ENCODE measurements around the gene INTS11.
"Not testable (repeated sequence)": the region's sequence is repeated elsewhere in the genome, so short reads cannot be mapped to it uniquely, and the experiment has no call there.

The INTS11 gene

DNA sequence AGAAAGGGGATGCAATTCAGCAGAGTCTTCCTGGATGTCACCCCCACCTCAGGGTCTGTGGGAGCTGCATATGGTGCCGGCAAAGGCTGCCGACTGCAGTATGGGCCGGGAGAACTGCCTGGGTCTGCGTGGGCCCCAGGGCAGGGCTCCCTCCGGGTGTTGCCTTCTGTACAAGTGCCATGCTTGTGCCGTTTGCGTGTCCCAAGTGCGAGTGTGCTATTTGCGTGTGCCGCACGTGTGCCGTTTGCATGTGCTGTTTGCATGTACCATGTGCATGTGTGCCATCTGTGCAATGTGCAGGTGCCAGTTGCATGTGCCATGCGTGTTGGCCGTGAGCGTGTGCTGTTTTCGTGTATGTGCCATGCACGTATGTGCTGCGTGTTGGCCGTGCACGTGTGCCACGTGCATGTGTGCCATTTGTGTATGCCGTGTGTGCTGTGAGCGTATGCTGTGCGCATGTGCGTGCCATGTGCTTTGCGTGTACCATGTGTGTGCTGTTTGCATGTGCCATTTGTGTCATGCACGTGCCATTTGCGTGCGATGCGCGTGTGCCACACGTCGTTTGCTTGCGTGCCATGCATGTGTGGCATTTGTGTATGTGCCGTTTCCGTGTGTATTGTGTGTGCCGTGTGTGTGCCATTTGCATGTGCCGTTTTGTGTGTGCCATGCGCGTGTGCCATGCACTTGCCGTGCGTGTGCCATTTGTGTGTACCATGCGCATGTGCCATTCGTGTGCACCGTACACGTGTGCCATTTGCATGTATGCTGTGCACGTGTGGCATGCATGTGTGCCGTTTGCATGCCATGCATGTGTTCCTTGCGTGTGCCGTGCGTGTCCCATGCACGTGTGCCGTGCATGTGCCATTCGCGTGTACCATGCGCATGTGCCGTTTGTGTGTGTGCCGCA is 5.1 kb upstream of the INTS11 start:
- no peak for DNase-seq

GRCh38 chr1:1328254-1328653 is 3.8 kb upstream of the INTS11 start:
- no peak for DNase-seq

DNA sequence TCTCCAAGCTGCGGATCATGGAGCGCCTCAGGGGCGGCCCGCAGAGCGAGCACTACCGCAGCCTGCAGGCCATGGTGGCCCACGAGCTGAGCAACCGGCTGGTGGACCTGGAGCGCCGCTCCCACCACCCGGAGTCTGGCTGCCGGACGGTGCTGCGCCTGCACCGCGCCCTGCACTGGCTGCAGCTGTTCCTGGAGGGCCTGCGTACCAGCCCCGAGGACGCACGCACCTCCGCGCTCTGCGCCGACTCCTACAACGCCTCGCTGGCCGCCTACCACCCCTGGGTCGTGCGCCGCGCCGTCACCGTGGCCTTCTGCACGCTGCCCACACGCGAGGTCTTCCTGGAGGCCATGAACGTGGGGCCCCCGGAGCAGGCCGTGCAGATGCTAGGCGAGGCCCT is 2.8 kb upstream of the INTS11 start:
- no peak for DNase-seq

DNA sequence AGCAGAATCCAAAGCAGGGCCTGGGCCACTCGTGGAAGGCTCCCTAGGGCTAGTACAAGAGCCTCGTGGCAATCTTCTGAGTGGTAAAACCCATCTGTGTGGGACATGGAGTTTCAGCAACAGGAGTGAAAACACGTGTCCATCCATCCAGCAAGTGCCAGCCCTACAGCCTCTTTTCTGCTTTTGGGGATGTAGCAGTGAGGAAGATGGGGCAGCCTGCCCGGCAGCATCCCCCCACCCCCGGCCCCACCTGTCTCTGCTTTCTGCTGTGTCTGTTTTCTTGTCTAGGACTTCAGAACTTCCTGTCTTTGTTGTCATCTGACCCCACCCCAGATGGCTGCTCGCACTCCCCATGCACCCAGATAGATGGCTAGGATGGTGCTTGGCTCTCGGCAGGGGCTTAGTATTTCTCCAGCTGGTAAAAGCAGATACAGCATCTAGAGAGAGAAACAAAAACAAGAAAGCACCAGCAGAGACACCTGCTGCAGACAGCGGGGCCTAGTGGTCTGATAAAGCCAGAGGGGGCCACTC is 1.7 kb upstream of the INTS11 start:
- DNase-seq = no peak

DNA sequence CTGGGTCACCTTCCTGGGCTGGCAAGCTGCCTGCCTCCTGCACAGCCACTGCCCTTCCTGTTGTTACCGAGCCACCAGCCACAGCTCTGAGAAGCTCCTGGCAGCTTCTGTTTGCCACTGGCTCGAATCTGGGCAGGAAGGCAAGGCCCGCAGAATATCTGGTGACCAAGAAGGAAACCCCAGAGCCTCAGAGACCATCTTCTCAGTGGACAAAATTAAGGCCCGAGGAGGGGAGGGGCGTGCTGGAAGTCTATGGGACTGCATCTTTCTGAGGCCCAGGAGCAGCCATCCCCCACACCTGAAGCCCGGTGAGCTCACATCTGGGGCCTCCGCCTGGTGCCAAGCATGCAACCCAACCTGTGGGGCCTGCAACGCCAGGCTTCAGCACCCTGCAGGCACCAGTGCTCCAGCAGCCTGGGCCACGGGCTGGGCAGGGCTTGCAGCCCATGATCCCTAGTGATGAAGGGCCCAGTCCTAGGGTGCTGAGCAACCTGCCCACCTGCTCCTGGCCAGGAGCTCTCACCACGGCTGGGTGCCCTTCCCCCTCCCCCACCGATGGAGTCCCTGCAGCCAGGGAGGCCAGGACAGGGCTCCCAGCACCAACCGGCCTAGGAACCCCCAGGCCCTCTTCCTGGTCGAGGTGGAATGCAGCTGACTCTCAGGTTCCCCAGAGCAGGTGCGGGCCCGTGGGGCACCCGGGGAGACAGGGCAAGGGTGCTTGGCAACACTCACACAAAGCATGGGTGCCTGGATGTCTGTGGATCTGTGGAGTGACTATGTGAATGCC is 1.0 kb upstream of the INTS11 start:
- DNase-seq = no peak

GRCh38 chr1:1324084-1324523 is 356 bp downstream of the INTS11 start:
- DNase-seq = no peak

DNA sequence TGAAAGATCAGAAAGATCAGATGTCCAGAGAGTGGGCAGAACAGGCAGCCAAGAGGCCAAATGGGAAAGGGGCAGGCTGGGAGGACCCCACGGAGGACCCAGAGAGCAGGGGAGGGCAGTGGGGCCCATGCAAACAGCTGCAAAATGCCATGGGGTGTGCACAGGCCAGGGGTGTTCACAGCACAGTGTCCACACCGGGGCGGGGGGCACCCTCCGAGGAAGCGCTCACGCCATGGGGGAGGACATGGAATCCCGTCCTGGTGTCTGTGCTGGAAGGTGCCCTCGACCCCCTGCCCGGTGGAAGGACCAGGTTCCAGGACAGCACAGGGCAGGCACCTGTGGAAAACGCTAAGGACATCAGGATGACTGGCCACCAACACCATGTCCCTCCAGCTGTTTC is 1.5 kb downstream of the INTS11 start:
- DNase-seq = no peak

DNA sequence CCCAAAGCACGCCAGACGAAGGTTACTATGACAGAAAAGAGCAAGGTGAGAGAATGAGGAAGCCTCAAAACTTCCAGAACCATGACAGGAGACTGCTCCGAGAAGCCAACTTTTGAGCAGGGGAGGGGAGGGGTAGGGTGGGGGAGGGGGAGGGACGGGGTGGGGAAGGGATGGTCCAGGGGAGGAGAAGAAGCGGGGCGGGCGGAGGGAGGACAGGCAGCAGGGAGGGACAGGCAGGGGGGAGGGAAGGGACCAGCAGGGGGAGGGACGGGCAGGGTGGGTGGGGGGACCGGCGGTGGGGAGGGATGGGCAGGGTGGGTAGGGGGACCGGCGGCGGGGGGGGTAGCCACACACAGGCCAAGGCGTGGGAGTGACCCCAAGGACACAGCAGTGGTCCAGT is 2.0 kb downstream of the INTS11 start:
- DNase-seq = no peak

DNA sequence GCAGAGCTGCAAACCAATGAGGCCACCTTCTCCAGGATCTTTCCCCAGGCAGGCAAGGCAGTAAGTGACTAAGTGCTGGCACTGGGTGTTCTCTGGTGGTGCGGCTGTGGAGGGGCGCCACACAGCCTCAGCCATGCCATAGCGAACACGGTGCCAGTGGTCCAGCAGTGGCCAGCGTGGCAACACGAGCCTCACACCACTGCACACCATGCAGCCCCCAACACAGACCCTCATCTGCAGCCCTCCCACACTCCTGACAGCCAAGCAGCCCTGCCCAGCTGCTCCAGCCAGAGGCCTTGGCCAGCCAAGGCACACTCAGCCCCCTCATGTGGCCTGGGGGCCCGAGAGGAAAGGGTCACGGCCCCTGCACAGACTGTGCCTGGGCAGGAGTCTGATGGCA is 3.0 kb downstream of the INTS11 start:
- no peak for DNase-seq

DNA sequence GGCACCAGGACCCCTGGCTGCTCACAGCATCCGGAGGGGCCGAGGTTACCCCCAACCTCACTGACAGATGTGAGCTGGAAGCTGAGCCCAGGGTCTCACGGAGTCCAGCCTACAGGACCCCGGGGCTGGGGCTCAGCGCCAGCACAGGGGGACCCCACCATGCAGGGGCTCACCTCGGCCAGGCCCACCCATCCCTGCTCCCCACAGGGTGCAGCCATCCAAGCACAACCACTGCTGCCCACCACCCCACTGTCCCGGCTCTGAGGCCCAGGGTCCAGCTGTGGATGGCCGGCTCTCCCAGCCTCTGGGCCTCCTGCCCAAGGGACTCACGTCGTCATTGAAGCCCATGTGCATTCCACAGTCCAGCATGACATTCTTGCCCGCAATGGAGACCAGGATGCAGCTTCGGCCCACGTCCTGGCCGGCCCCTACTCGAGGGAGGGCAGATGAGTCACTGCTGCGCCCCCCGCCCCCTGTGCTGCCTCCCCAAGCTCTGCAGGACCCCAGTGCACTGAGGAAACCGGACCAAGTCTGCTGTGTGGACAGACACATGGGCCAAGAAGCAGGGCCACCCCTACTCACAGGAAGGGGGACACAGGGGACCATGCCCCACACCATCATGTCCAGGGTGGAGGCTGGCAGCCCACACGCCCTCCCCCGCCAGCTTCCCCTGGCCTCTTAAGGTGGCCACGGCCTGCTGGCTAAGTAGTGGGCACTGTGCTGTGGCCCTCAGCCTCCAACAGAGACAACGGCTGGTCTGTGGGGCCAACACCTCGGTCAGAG is 3.6 kb downstream of the INTS11 start:
- DNase-seq = no peak

DNA sequence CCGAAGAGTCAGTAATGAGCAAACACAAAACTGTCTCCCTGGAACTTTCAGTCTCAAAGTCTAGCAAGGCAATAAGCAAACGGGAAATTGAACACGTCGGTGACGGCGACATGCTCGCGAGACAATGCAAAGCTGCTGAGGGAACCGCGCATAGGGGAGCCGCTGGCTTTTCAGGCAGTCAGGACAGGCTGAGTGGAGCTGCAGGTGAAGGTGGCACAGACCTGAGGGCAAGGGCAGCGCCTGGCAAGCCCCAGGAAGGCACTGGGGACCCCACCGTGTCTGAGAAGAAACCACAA is 4.9 kb downstream of the INTS11 start:
- DNase-seq = no peak

- no peak for DNase-seq
These were observed 5.4 kb downstream of the INTS11 start for GRCh38 chr1:1318777-1319645.

GRCh38 chr1:1318131-1318652 is 6.3 kb downstream of the INTS11 start:
- DNase-seq = peak; percentile 56

GRCh38 chr1:1317420-1317819 is 7.0 kb downstream of the INTS11 start:
- no peak for DNase-seq

GRCh38 chr1:1316199-1316598 is 8.3 kb downstream of the INTS11 start:
- not testable (repeated sequence) for DNase-seq

DNA sequence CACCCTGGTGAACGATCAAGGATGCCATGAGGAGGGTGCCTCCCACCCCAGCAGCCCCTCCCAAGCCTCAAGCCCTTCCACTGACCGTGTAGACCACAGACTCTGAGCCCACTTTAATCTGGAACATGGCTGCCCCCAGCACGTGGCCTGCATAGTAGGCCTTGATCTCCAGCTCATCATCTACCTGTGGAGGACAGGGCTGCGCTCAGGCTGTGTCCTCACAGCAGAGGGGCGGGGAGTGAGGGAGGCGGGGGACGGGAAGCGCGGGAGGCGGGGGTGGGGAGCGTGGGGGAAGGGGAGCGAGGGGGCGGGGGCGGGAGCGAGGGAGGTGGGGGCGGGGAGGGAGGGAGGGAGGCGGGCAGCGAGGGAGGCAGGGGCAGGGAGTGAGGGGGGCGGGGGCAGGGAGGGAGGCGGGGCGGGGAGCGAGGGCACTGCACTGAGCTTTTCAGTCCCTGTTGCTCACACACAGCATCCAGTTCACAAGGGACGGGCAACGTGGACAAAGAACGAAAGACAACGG is 9.0 kb downstream of the INTS11 start:
- DNase-seq = no peak

- no peak for DNase-seq
These were observed 9.7 kb downstream of the INTS11 start for GRCh38 chr1:1314678-1315335.

- DNase-seq = no peak
These were observed 10.2 kb downstream of the INTS11 start for GRCh38 chr1:1314237-1314586.

DNA sequence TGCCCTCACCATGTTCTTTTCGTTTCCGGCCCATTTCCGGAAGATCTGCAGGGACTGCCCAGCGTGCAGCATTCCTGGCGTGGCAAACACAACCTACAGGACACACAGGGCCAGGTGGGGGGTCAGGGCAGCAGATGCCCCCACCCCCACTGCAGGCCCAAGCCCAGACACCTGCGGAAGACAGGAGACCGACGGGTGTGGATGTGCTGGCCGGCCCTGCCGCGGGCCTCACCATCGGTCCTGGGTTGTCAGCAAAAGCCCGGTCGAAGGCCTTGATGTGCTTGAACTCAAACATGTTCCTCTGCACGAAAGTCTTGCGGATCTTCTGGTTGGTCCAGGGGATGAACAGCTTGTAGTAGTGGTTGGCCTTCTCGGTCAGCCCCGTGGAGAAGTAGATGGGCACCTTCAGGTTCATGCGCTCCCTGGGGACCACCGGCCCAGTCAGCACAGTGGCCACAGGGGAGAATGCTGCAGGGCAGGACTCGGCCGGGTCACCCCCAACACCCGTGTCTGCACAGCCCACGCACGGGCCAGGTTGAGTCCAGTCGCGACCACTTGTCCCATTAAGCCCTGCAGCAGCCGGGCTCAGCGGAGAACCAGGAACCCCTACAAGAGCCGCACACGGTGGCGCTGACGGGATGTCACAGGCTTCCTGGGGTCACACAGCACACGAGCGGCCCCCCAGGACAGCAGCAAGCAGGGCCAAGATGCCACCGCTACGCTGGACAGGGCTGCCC is 10.8 kb downstream of the INTS11 start:
- no peak for DNase-seq

Data from NCI-H69 (cell line).